Subcutaneous adipose tissue (tissue), 4 donors: ENCODE measurements around the gene TOR1AIP2. TPM values are rescaled to one million over a fixed set of nuclear protein-coding genes. Genes with fewer than 3 reads are reported as not detected.

ENCODE experiments used
- CTCF ChIP-seq: fragments of 450-650 bp; IDR thresholded peaks from one replicate; pipeline ENCODE4 v1.5.1; 2016; ENCODE audit warnings: low read depth, mild to moderate bottlenecking, control low read depth, antibody characterized with exemption, moderate library complexity
- total RNA-seq, 4 donors: library from RNA; depleted of rRNA; stranded (reverse); fragments of >200 nt; gene quantifications; one replicate each; pipeline ENCODE4 v1.1.0, GENCODE V29; 2016

Gene TOR1AIP2
- total RNA-seq, 4 donors from 2014 or later, result 57.7 to 80.9 (median 63.4) TPM

GRCh38 chr1:179817056-179817455 lies 60.5 kb downstream of the TOR1AIP2 start:
- TF ChIP-seq CTCF, result no peak

- TF ChIP-seq CTCF, result no peak
Measured at GRCh38 chr1:179816196-179816960, 61.2 kb downstream of the TOR1AIP2 start.

GRCh38 chr1:179815641-179816040 lies 62.0 kb downstream of the TOR1AIP2 start:
- TF ChIP-seq CTCF, result no peak

GRCh38 chr1:179814546-179814838 lies 63.1 kb downstream of the TOR1AIP2 start:
- no peak for TF ChIP-seq CTCF

- TF ChIP-seq CTCF, result no peak
Measured at GRCh38 chr1:179813626-179814545, 63.7 kb downstream of the TOR1AIP2 start.

GRCh38 chr1:179812501-179813292 lies 64.9 kb downstream of the TOR1AIP2 start:
- TF ChIP-seq CTCF, result no peak

GRCh38 chr1:179810367-179810715 lies 67.3 kb downstream of the TOR1AIP2 start:
- TF ChIP-seq CTCF, result no peak
